HFFc6 (cell line): ENCODE results near the gene ARHGAP22. TPM values are rescaled to one million over a fixed set of nuclear protein-coding genes. Genes with fewer than 3 reads are reported as not detected.

Experiments
- DNase-seq: peaks from one replicate; pipeline ENCODE4 v3.0.0-alpha.2; 2018
- H3K27ac Mint-ChIP-seq: 2 replicates; pipeline ENCODE4 v1.8.0; 2020; ENCODE audit warnings: mild to moderate bottlenecking, mixed read lengths
- H3K27me3 Mint-ChIP-seq: 2 replicates; pipeline ENCODE4 v1.8.0; 2021; ENCODE audit warnings: mild to moderate bottlenecking, moderate library complexity, mixed read lengths; ENCODE audit not compliant: insufficient read depth
- H3K36me3 Mint-ChIP-seq: 2 replicates; pipeline ENCODE4 v1.8.0; 2021; ENCODE audit warnings: low read depth, mixed read lengths
- H3K4me1 Mint-ChIP-seq: 2 replicates; pipeline ENCODE4 v1.8.0; 2020; ENCODE audit warnings: low read depth, mixed read lengths
- H3K4me3 Mint-ChIP-seq: 2 replicates; pipeline ENCODE4 v1.8.0; 2020; ENCODE audit warnings: mild to moderate bottlenecking, moderate library complexity, mixed read lengths
- H3K9me3 Mint-ChIP-seq: 2 replicates; pipeline ENCODE4 v1.8.0; 2020; ENCODE audit warnings: mild to moderate bottlenecking, mixed read lengths
- CTCF ChIP-seq: fragments of 200-600 bp; sonication (generic); IDR thresholded peaks from 2 replicates; pipeline ENCODE4 v1.5.0; 2021; ENCODE audit warnings: antibody characterized with exemption, mild to moderate bottlenecking
- total RNA-seq, 6 experiments: library from RNA; stranded (reverse); fragmentation: NEBNext Ultra II Directional; extraction: Animal tissue kit (Norgen Biotek cat#: 25700); gene quantifications; 2 replicates in 1 of 6; 3 replicates in 5 of 6; pipeline ENCODE4 v1.2.3, GENCODE V29; 2021

The ARHGAP22 gene
- total RNA-seq, 6 experiments from 2014 or later = 74.3 to 117 (median 95.7) TPM

- peaks cover 2% of the 10 kb centered on the region; the same call in 1 of the 2 replicates for H3K27me3 Mint-ChIP-seq
- peak overlapping the region; percentile 52 for H3K27ac Mint-ChIP-seq
- TF ChIP-seq CTCF = no peak
- peaks cover 92% of the 10 kb centered on the region for H3K4me1 Mint-ChIP-seq
- no peak overlapping the region for H3K4me3 Mint-ChIP-seq
- H3K36me3 Mint-ChIP-seq = peaks cover 71% of the 10 kb centered on the region
- no peak for DNase-seq
- H3K9me3 Mint-ChIP-seq = no peaks in the 10 kb centered on the region
Measured at GRCh38 chr10:48531486-48531885, 73.4 kb downstream of the ARHGAP22 start.

GRCh38 chr10:48529331-48529730 is 75.5 kb downstream of the ARHGAP22 start:
- peaks cover 65% of the 10 kb centered on the region for H3K36me3 Mint-ChIP-seq
- DNase-seq = no peak
- H3K9me3 Mint-ChIP-seq = no peaks in the 10 kb centered on the region
- no peak overlapping the region for H3K4me3 Mint-ChIP-seq
- no peak for TF ChIP-seq CTCF
- H3K4me1 Mint-ChIP-seq = peaks cover 98% of the 10 kb centered on the region
- H3K27me3 Mint-ChIP-seq = peaks cover 3% of the 10 kb centered on the region; the same call in 1 of the 2 replicates
- H3K27ac Mint-ChIP-seq = no peak overlapping the region

GRCh38 chr10:48527756-48528155 is 77.1 kb downstream of the ARHGAP22 start:
- Mint-ChIP-seq H3K4me1 (peaks cover 87% of the 10 kb centered on the region), H3K9me3 (no peaks in the 10 kb centered on the region), H3K36me3 (peaks cover 52% of the 10 kb centered on the region), H3K4me3 (no peak overlapping the region; the same call in 1 of the 2 replicates), H3K27me3 (peaks cover 3% of the 10 kb centered on the region; the same call in 1 of the 2 replicates), H3K27ac (peak overlapping the region; percentile 97)
- DNase-seq = no peak
- TF ChIP-seq CTCF = no peak

GRCh38 chr10:48526846-48527505 is 77.9 kb downstream of the ARHGAP22 start:
- peaks cover 88% of the 10 kb centered on the region for H3K4me1 Mint-ChIP-seq
- peaks cover 3% of the 10 kb centered on the region; the same call in 1 of the 2 replicates for H3K27me3 Mint-ChIP-seq
- no peak for DNase-seq
- H3K4me3 Mint-ChIP-seq = peak overlapping the region; percentile 82
- H3K27ac Mint-ChIP-seq = peak overlapping the region; percentile 97
- no peak for TF ChIP-seq CTCF
- peaks cover 47% of the 10 kb centered on the region for H3K36me3 Mint-ChIP-seq
- no peaks in the 10 kb centered on the region for H3K9me3 Mint-ChIP-seq

GRCh38 chr10:48526011-48526821 is 78.7 kb downstream of the ARHGAP22 start:
- TF ChIP-seq CTCF = no peak
- Mint-ChIP-seq H3K27me3 (peaks cover 3% of the 10 kb centered on the region; the same call in 1 of the 2 replicates), H3K9me3 (no peaks in the 10 kb centered on the region), H3K27ac (peak overlapping the region; percentile 97), H3K4me1 (peaks cover 88% of the 10 kb centered on the region), H3K36me3 (peaks cover 45% of the 10 kb centered on the region), H3K4me3 (peak overlapping the region; percentile 82)
- peak; percentile 98 for DNase-seq
